H9 (cell line): ENCODE measurements around the gene CDH4. TPM values are rescaled to one million over a fixed set of nuclear protein-coding genes. Genes with fewer than 3 reads are reported as not detected.
A peak's percentile ranks its signal among the peaks of the same experiment; 100 is the strongest.

Experiments used
- DNase-seq: peaks from one replicate; pipeline ENCODE4 v3.0.0-alpha.2; 2017
- H2AFZ ChIP-seq: one replicate; pipeline ENCODE4 v1.6.1; 2013; ENCODE audit warnings: mild to moderate bottlenecking, low read length, control low read depth, moderate library complexity
- H2AK5ac ChIP-seq: 2 replicates; pipeline ENCODE4 v1.6.1; 2013; ENCODE audit warnings: low read length, control low read depth, mixed read lengths; ENCODE audit not compliant: insufficient read length
- H2BK120ac ChIP-seq: one replicate; pipeline ENCODE4 v1.6.1; 2013; ENCODE audit warnings: low read depth, mild to moderate bottlenecking, low read length, control low read depth, inconsistent platforms; ENCODE audit not compliant: poor library complexity, severe bottlenecking
- H2BK12ac ChIP-seq: 2 replicates; pipeline ENCODE4 v1.6.1; 2013; ENCODE audit warnings: low read length, control low read depth, mixed read lengths, low read depth; ENCODE audit not compliant: insufficient read length
- H2BK15ac ChIP-seq: 2 replicates; pipeline ENCODE4 v1.6.1; 2013; ENCODE audit warnings: low read depth, low read length, control low read depth
- H2BK20ac ChIP-seq: one replicate; pipeline ENCODE4 v1.6.1; 2013; ENCODE audit warnings: low read depth, mild to moderate bottlenecking, low read length, control low read depth, inconsistent platforms; ENCODE audit not compliant: poor library complexity, severe bottlenecking
- H2BK5ac ChIP-seq: 2 replicates; pipeline ENCODE4 v1.6.1; 2013; ENCODE audit warnings: low read length, control low read depth, mixed read lengths; ENCODE audit not compliant: insufficient read length
- H3K14ac ChIP-seq: 2 replicates; pipeline ENCODE4 v1.6.1; 2013; ENCODE audit warnings: low read length, control low read depth; ENCODE audit not compliant: insufficient read depth
- H3K18ac ChIP-seq: 2 replicates; pipeline ENCODE4 v1.6.1; 2013; ENCODE audit warnings: low read depth, mild to moderate bottlenecking, mixed read lengths, low read length, control low read depth; ENCODE audit not compliant: insufficient read length
- H3K23ac ChIP-seq: 2 replicates; pipeline ENCODE4 v1.6.1; 2013; ENCODE audit warnings: low read length, control low read depth, mixed read lengths, low read depth; ENCODE audit not compliant: insufficient read length
- H3K23me2 ChIP-seq: 2 replicates; pipeline ENCODE4 v1.6.1; 2013; ENCODE audit warnings: low read depth, mild to moderate bottlenecking, mixed read lengths, low read length, control low read depth; ENCODE audit not compliant: insufficient read length, poor library complexity, severe bottlenecking
- H3K27ac ChIP-seq: 2 replicates; pipeline ENCODE4 v1.5.1; 2013; ENCODE audit warnings: low read length, control low read depth, mixed read lengths, low read depth; ENCODE audit not compliant: insufficient read length
- H3K27me3 ChIP-seq: 2 replicates; pipeline ENCODE4 v1.6.1; 2013; ENCODE audit warnings: low read length, control low read depth, inconsistent platforms; ENCODE audit not compliant: insufficient read depth
- H3K4ac ChIP-seq: 2 replicates; pipeline ENCODE4 v1.6.1; 2013; ENCODE audit warnings: low read depth, mild to moderate bottlenecking, control low read depth, inconsistent platforms, low read length, moderate library complexity
- H3K4me1 ChIP-seq: 2 replicates; pipeline ENCODE4 v1.6.1; 2013; ENCODE audit warnings: low read length, control low read depth, inconsistent platforms; ENCODE audit not compliant: insufficient read depth
- H3K4me2 ChIP-seq: 2 replicates; pipeline ENCODE4 v1.6.1; 2013; ENCODE audit warnings: low read length, control low read depth, mixed read lengths; ENCODE audit not compliant: insufficient read length, insufficient read depth
- H3K56ac ChIP-seq: 2 replicates; pipeline ENCODE4 v1.6.1; 2013; ENCODE audit warnings: low read depth, mild to moderate bottlenecking, mixed read lengths, low read length, control low read depth; ENCODE audit not compliant: insufficient read length
- H3K79me1 ChIP-seq: 2 replicates; pipeline ENCODE4 v1.6.1; 2013; ENCODE audit warnings: low read depth, mild to moderate bottlenecking, moderate library complexity, low read length, control low read depth, inconsistent platforms; ENCODE audit not compliant: insufficient read depth, poor library complexity, severe bottlenecking
- H3K79me2 ChIP-seq: 2 replicates; pipeline ENCODE4 v1.6.1; 2013; ENCODE audit warnings: low read length, control low read depth, inconsistent platforms; ENCODE audit not compliant: insufficient read depth
- H3K9ac ChIP-seq: 2 replicates; pipeline ENCODE4 v1.6.1; 2013; ENCODE audit warnings: low read length, control low read depth, mixed read lengths; ENCODE audit not compliant: insufficient read length; ENCODE audit errors: extremely low read depth
- H3K9me3 ChIP-seq: one replicate; pipeline ENCODE4 v1.6.1; 2013; ENCODE audit warnings: low read depth, low read length, inconsistent platforms; ENCODE audit not compliant: control insufficient read depth
- H3T11ph ChIP-seq: one replicate; pipeline ENCODE4 v1.6.1; 2013; ENCODE audit warnings: mild to moderate bottlenecking, low read length, control low read depth, inconsistent platforms
- H4K20me1 ChIP-seq: one replicate; pipeline ENCODE4 v1.6.1; 2013; ENCODE audit not compliant: control insufficient read depth, insufficient read length, insufficient read depth
- H4K5ac ChIP-seq: 2 replicates; pipeline ENCODE4 v1.6.1; 2013; ENCODE audit warnings: low read depth, mild to moderate bottlenecking, mixed read lengths, low read length, control low read depth; ENCODE audit not compliant: insufficient read length
- H4K8ac ChIP-seq: replicated peaks from 2 replicates; pipeline ENCODE4 v1.6.1; 2013; ENCODE audit warnings: low read length, control low read depth, mixed read lengths, low read depth; ENCODE audit not compliant: insufficient read length
- H4K91ac ChIP-seq: 2 replicates; pipeline ENCODE4 v1.6.1; 2013; ENCODE audit warnings: low read depth, mild to moderate bottlenecking, moderate library complexity, mixed read lengths, low read length, control low read depth; ENCODE audit not compliant: insufficient read length
- H3K27ac Mint-ChIP-seq, 3 experiments: 2 replicates in 2 of 3; 3 replicates in 1 of 3; pipeline ENCODE4 v1.8.0; 2020 to 2021; ENCODE audit warnings: mixed read lengths in 3 of 3, mild to moderate bottlenecking in 1 of 3, moderate library complexity in 1 of 3
- H3K27me3 Mint-ChIP-seq: 2 replicates; pipeline ENCODE4 v1.8.0; 2021; ENCODE audit warnings: low read depth, mild to moderate bottlenecking, moderate library complexity, mixed read lengths
- H3K36me3 Mint-ChIP-seq, 3 experiments: 2 replicates in 2 of 3; 3 replicates in 1 of 3; pipeline ENCODE4 v1.8.0; 2020 to 2021; ENCODE audit warnings: low read depth in 3 of 3, mixed read lengths in 3 of 3; ENCODE audit not compliant: insufficient read depth in 1 of 3
- H3K4me1 Mint-ChIP-seq, 2 experiments: 2 replicates each; pipeline ENCODE4 v1.8.0; 2020; ENCODE audit warnings: mixed read lengths in 2 of 2
- H3K4me3 Mint-ChIP-seq, 2 experiments: 2 replicates in 1 of 2; 3 replicates in 1 of 2; pipeline ENCODE4 v1.8.0; 2020 to 2021; ENCODE audit warnings: mild to moderate bottlenecking in 2 of 2, mixed read lengths in 2 of 2, moderate library complexity in 1 of 2
- H3K9me3 Mint-ChIP-seq, 2 experiments: 2 replicates in 1 of 2; 3 replicates in 1 of 2; pipeline ENCODE4 v1.8.0; 2020; ENCODE audit warnings: mild to moderate bottlenecking in 2 of 2, mixed read lengths in 2 of 2, moderate library complexity in 1 of 2
- WGBS: extraction: QIAGEN DNeasy Blood & Tissue Kit; methylation state at CpG from one replicate; pipeline ENCODE4 v1.1.7; 2013; ENCODE audit warnings: missing lambda C conversion rate, low lambda C conversion rate, mixed read lengths; ENCODE audit not compliant: insufficient read length; ENCODE audit errors: extremely low coverage; 5-methylcytosine and 5-hydroxymethylcytosine counted together
- total RNA-seq: library from RNA; stranded (reverse); gene quantifications from 2 replicates; pipeline ENCODE4 v1.2.1, GENCODE V29; 2021
- TF ChIP-seq, protein P1 (sequence below): fragments of 200-600 bp; sonication (generic); conservative IDR thresholded peaks from 3 replicates; pipeline ENCODE4 v1.8.0; 2021; ENCODE audit warnings: antibody characterized with exemption, mild to moderate bottlenecking

CDH4 gene
- total RNA-seq, 1 experiment from 2014 or later = 3.0 TPM

DNA sequence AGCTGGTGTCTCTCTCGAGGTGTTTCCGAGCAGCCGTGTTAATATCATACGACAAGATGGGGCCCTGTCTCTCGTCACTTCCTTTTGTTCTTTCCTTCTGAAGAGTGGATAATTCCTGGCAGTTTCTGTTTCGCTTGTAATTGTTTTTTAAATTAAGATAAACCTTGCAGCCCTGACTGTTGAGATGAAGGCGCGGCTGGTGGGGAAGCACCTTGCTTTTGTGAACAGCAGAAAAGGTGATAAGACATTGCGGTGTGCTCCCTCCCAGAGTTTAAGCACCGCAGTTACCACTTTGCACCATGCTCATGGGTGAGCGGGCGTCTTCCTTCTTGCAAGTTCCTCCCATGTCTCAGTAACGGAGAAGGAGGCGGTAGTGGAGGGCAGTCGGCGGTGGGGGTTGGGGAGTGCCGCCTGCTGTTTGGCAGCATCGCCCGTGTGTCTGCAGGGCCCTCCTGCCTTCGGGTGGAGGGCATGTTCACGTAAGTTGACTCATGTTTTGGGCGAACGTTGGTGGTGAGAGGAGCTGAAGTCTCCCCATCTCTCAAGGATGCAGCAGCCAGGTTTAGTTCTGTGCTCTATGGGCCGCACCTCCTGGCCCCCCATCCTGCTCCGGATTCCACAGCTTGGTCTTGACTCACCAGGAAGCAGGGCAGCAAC is 467.8 kb downstream of the CDH4 start:
- Histone ChIP-seq H2BK5ac (no peak overlapping the region), H3K27ac (no peak overlapping the region), H3K9ac (no peak overlapping the region), H4K8ac (no peak overlapping the region), H3T11ph (no peak overlapping the region), H3K9me3 (no peaks in the 10 kb centered on the region), H4K5ac (no peak overlapping the region), H2BK15ac (no peak overlapping the region), H3K4me2 (no peak overlapping the region), H3K79me1 (no peaks in the 10 kb centered on the region), H2BK12ac (no peak overlapping the region), H2BK120ac (no peak overlapping the region), H4K20me1 (no peaks in the 10 kb centered on the region), H2BK20ac (no peak overlapping the region), H3K27me3 (no peaks in the 10 kb centered on the region; the same call in 1 of the 2 replicates), H3K18ac (no peak overlapping the region), H3K23me2 (no peaks in the 10 kb centered on the region), H3K23ac (no peak overlapping the region), H4K91ac (no peak overlapping the region), H2AK5ac (no peak overlapping the region), H3K79me2 (no peaks in the 10 kb centered on the region), H3K4me1 (no peaks in the 10 kb centered on the region; the same call in 1 of the 2 replicates), H2AFZ (no peak overlapping the region), H3K4ac (no peak overlapping the region), H3K56ac (no peak overlapping the region), H3K14ac (peak overlapping the region; percentile 45)
- peaks cover 13% of the 10 kb centered on the region in 2 experiments; a peak in 4 of 5 replicates for H3K9me3 Mint-ChIP-seq
- H3K4me3 Mint-ChIP-seq = peak overlapping the region in 1 of 2 experiments; percentile 7; a peak in 2 of 5 replicates
- H3K4me1 Mint-ChIP-seq = peaks cover 22 to 34% of the 10 kb centered on the region in 2 experiments
- peaks cover 50% of the 10 kb centered on the region for H3K27me3 Mint-ChIP-seq
- WGBS = no CpG with 5 or more reads among the region's 25 CpGs
- H3K36me3 Mint-ChIP-seq = peaks cover 0 to 5% (median 0%) of the 10 kb centered on the region in 3 experiments; a peak in 1 of 7 replicates
- TF ChIP-seq, protein P1, sequence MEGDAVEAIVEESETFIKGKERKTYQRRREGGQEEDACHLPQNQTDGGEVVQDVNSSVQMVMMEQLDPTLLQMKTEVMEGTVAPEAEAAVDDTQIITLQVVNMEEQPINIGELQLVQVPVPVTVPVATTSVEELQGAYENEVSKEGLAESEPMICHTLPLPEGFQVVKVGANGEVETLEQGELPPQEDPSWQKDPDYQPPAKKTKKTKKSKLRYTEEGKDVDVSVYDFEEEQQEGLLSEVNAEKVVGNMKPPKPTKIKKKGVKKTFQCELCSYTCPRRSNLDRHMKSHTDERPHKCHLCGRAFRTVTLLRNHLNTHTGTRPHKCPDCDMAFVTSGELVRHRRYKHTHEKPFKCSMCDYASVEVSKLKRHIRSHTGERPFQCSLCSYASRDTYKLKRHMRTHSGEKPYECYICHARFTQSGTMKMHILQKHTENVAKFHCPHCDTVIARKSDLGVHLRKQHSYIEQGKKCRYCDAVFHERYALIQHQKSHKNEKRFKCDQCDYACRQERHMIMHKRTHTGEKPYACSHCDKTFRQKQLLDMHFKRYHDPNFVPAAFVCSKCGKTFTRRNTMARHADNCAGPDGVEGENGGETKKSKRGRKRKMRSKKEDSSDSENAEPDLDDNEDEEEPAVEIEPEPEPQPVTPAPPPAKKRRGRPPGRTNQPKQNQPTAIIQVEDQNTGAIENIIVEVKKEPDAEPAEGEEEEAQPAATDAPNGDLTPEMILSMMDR = no peak
- H3K27ac Mint-ChIP-seq = peak overlapping the region in 1 of 3 experiments; percentile 67; a peak in 2 of 7 replicates
- DNase-seq = no peak
